Measurements from ENCODE around the gene TNFSF9.

DNA sequence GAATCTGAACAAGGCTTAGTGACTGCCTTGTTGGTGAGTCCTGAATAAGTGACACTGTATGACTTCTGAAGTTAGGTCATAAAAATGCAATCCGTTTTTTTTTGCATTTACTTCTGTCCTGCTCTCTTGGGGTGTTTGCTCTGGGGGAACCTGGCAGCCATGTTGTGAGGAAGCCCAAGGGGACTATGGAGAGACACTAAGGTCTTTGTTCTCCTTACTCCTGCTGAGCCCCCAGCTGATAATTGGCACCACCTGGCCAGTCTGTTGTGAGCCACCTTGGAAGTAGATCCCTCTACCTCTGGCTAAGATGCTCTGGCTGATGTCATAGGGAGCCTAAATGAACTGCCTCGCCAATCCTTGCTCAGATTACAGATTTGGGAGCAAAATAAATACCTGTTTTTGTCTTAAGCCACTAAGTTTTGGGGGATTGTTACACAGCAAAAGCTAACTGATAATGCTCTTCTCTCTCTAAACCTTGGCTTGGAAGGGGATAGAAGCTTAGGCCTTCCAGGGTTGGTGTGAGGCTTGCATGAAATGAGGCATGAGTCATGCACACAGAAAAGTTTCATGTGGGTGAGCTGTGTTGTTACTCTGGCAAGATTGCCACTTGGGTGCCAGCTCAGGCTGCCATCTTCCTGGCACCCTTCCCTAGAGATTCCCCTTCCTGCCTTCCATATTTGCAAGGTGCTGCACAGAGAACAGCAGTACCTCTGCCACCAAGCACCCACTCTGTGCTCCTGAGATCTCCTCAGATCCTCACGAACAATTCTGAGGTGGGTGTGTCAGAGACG, 38.8 kb upstream of the TNFSF9 start:
- TF ChIP-seq POLR2AphosphoS5 (IDR thresholded peaks at IDR 0.05; ENCODE audit: low read depth, low read length) (no peak), SIX5 (IDR thresholded peaks at IDR 0.05; ENCODE audit: low read depth, low read length) (no peak), BRCA1 (IDR thresholded peaks at IDR 0.05; ENCODE audit: low read depth, low read length) (no peak), EZH2 (IDR thresholded peaks at IDR 0.05; ENCODE audit: low read depth, low read length, severe bottlenecking) (no peak), POLR2A (IDR thresholded peaks at IDR 0.05; ENCODE audit: control extremely low read depth in 1 of 2, low read depth in 2 of 2, low read length in 2 of 2) (no peak), CEBPB (IDR thresholded peaks at IDR 0.05; ENCODE audit: low read depth, low read length) (no peak)
- TF ChIP-seq, protein P1, sequence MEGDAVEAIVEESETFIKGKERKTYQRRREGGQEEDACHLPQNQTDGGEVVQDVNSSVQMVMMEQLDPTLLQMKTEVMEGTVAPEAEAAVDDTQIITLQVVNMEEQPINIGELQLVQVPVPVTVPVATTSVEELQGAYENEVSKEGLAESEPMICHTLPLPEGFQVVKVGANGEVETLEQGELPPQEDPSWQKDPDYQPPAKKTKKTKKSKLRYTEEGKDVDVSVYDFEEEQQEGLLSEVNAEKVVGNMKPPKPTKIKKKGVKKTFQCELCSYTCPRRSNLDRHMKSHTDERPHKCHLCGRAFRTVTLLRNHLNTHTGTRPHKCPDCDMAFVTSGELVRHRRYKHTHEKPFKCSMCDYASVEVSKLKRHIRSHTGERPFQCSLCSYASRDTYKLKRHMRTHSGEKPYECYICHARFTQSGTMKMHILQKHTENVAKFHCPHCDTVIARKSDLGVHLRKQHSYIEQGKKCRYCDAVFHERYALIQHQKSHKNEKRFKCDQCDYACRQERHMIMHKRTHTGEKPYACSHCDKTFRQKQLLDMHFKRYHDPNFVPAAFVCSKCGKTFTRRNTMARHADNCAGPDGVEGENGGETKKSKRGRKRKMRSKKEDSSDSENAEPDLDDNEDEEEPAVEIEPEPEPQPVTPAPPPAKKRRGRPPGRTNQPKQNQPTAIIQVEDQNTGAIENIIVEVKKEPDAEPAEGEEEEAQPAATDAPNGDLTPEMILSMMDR (IDR thresholded peaks at IDR 0.05; ENCODE audit: control extremely low read depth in 1 of 3, insufficient read depth in 1 of 3, low read depth in 1 of 3, low read length in 3 of 3) = no peak
- TF ChIP-seq, protein P2, sequence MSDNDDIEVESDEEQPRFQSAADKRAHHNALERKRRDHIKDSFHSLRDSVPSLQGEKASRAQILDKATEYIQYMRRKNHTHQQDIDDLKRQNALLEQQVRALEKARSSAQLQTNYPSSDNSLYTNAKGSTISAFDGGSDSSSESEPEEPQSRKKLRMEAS (IDR thresholded peaks at IDR 0.05) = no peak

Data from H1 (cell line).